Effector memory CD4-positive, alpha-beta T cell (primary cell): ENCODE results near the gene RAB31.

Experiments used
- DNase-seq, 3 donors: peaks; one replicate each; pipeline ENCODE4 v3.0.0-alpha.2; 2020
- H3K27ac ChIP-seq: 2 replicates; pipeline ENCODE4 v1.7.0; 2013; ENCODE audit warnings: mild to moderate bottlenecking, low read length, moderate library complexity; ENCODE audit not compliant: insufficient read depth, poor library complexity, severe bottlenecking
- H3K27me3 ChIP-seq: replicated peaks from 2 replicates; pipeline ENCODE4 v1.7.0; 2013; ENCODE audit warnings: mild to moderate bottlenecking, low read length; ENCODE audit not compliant: insufficient read depth, control insufficient read depth, poor library complexity, severe bottlenecking
- H3K36me3 ChIP-seq: 2 replicates; pipeline ENCODE4 v1.7.0; 2013; ENCODE audit warnings: mild to moderate bottlenecking, low read length, moderate library complexity; ENCODE audit not compliant: control insufficient read depth, insufficient read depth
- H3K4me1 ChIP-seq: 2 replicates; pipeline ENCODE4 v1.7.0; 2013; ENCODE audit warnings: low read length, mild to moderate bottlenecking; ENCODE audit not compliant: control insufficient read depth, insufficient read depth, poor library complexity, severe bottlenecking
- H3K4me3 ChIP-seq: 2 replicates; pipeline ENCODE4 v1.7.0; 2013; ENCODE audit warnings: low read length, low read depth, mild to moderate bottlenecking; ENCODE audit not compliant: insufficient read depth, poor library complexity, severe bottlenecking
- H3K9me3 ChIP-seq: 2 replicates; pipeline ENCODE4 v1.7.0; 2013; ENCODE audit warnings: mild to moderate bottlenecking, low read length, moderate library complexity; ENCODE audit not compliant: control insufficient read depth

RAB31 gene

GRCh38 chr18:9876867-9877654 lies 169.0 kb downstream of the RAB31 start:
- Histone ChIP-seq H3K4me1 (no peaks in the 10 kb centered on the region), H3K4me3 (no peak overlapping the region), H3K27me3 (no peaks in the 10 kb centered on the region), H3K36me3 (no peaks in the 10 kb centered on the region), H3K27ac (no peak overlapping the region), H3K9me3 (no peaks in the 10 kb centered on the region)
- no peak for DNase-seq

- H3K27me3 ChIP-seq: no peaks in the 10 kb centered on the region
- H3K36me3 ChIP-seq: no peaks in the 10 kb centered on the region
- no peaks in the 10 kb centered on the region for H3K4me1 ChIP-seq
- H3K4me3 ChIP-seq: no peak overlapping the region
- DNase-seq: no peak
- H3K9me3 ChIP-seq: no peaks in the 10 kb centered on the region
- no peak overlapping the region for H3K27ac ChIP-seq
Measured at GRCh38 chr18:9877655-9878014, 169.5 kb downstream of the RAB31 start.

GRCh38 chr18:9878095-9878494 lies 170.0 kb downstream of the RAB31 start:
- Histone ChIP-seq H3K4me1 (no peaks in the 10 kb centered on the region), H3K4me3 (no peak overlapping the region), H3K27me3 (no peaks in the 10 kb centered on the region), H3K36me3 (no peaks in the 10 kb centered on the region), H3K27ac (no peak overlapping the region), H3K9me3 (no peaks in the 10 kb centered on the region)
- DNase-seq: no peak

DNA sequence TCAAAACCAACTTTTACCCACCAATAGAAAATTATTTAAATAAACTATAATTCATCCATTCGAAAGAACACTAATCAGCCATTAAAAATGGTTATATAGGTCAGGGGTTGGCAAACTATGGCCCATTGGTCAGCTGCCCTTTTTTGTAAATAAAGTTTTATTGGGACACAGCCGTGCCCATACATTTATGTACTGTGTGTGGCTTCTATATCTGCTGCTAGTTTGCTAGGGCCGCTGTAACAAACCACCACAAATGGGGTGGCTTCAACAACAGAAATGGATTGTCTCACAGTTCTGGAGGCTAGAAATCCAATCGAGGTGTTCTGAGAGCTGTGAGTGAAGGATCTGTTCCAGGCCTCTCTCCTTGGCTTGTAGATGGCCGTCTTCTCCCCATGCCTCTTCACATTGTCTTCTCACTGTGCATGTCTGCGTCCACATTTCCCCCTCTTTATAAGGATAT lies 170.7 kb downstream of the RAB31 start:
- no peaks in the 10 kb centered on the region for H3K9me3 ChIP-seq
- no peak for DNase-seq
- no peak overlapping the region for H3K27ac ChIP-seq
- no peaks in the 10 kb centered on the region for H3K4me1 ChIP-seq
- no peak overlapping the region for H3K4me3 ChIP-seq
- H3K36me3 ChIP-seq: no peaks in the 10 kb centered on the region
- no peaks in the 10 kb centered on the region for H3K27me3 ChIP-seq

DNA sequence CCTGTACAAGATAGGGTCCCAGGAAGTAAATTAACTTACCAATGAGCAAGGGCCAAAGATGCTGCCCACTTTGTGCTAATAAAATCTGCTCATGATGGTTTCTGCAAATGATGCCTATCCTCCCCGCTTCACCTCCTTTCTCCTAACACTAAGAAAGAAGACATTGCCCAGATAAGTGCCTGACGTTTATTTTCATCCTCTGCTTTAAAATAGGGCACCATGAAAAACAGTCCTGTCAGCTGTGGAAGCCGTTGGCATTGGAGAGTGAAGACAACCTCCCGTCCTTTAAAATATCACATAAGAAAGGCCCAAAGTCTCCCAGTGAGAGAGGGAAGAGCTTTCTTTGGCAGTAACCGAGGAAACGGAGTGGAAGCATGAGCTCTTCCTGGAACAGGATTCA lies 176.0 kb downstream of the RAB31 start:
- Histone ChIP-seq H3K27me3 (no peaks in the 10 kb centered on the region), H3K36me3 (no peaks in the 10 kb centered on the region), H3K27ac (no peak overlapping the region), H3K4me1 (no peaks in the 10 kb centered on the region), H3K9me3 (no peaks in the 10 kb centered on the region), H3K4me3 (no peak overlapping the region)
- DNase-seq: no peak

DNA sequence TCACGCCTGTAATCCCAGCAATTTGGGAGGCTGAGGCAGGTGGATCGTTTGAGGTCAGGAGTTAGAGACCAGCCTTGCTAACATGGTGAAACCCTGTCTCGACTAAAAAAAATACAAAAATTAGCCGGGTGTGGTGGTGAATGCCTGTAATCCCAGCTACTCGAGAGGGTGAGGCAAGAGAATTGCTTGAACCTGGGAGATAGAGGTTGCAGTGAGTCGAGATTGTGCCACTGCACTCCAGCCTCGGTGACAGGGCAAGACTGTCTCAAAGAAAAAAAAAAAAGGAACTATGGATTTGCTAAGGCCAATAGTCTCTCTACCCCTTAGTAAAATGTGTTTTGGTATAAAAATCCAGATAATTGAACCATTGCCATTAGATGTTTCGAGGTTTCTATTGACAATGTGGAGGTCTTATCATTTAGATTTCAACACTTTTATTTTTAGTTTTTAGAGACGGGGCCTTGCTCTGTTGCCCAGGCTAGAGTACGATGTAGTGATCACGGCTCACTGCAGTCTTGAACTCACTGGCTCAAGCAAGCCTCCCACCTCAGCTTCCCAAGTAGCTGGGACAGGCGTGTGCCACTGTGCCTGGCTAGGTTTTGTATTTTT lies 176.5 kb downstream of the RAB31 start:
- Histone ChIP-seq H3K27me3 (no peaks in the 10 kb centered on the region), H3K4me3 (no peak overlapping the region), H3K4me1 (no peaks in the 10 kb centered on the region), H3K9me3 (no peaks in the 10 kb centered on the region), H3K27ac (no peak overlapping the region), H3K36me3 (no peaks in the 10 kb centered on the region)
- no peak for DNase-seq

DNA sequence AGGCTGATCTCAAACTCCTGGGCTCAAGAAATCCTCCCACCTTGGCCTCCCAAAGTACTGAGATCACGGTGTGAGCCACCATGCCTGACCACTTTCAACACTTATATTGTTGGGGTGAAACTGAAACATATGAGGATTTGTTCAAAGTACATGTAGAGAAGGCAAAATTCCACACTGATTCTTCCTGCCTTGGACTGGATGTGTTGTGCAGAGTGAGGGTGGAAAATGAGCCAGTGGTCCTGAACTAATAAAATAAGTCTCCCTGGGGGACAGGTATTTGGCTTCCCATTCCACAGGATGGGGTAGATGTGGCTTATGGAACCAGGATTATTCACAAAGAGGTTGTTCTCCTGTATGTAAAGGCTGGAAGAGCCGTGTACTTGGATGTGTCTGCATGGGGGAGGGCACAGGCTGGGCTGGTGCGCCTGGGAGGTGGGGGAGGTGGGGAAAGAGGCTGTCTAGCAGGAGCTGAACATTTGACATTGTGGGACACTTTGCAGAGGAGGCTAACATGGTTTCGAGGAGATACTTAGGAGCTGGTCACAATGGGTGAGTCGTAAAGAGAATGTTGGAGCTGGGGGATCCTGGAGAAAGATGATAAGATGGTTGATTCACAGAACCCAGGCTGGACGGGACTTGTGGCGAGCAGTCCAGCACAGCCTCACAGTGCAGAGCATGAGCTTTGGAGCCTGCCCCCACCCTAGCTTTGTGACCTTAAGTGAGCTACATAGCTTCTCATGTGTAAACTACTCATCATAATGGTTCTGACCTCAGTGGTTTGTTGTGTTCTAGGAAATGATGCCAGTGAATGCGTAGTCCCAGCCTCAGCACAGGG lies 177.3 kb downstream of the RAB31 start, which contains the start of gene TXNDC2:
Gene TXNDC2, plus strand, starts transcription at position 804 of the 835 bp plus-strand sequence. CDS start 708 bp downstream, outside the sequence.
- no peak for DNase-seq
- Histone ChIP-seq H3K4me3 (no peak within 1 kb of the TSS), H3K27ac (no peak within 1 kb of the TSS), H3K9me3 (no peaks in the 10 kb centered on the region), H3K36me3 (no peaks in the 10 kb centered on the region), H3K4me1 (no peaks in the 10 kb centered on the region), H3K27me3 (no peaks in the 10 kb centered on the region)

GRCh38 chr18:9886005-9886348 lies 177.9 kb downstream of the RAB31 start:
- H3K4me1 ChIP-seq: no peaks in the 10 kb centered on the region
- no peaks in the 10 kb centered on the region for H3K9me3 ChIP-seq
- no peak overlapping the region for H3K27ac ChIP-seq
- no peaks in the 10 kb centered on the region for H3K27me3 ChIP-seq
- no peak for DNase-seq
- no peak overlapping the region for H3K4me3 ChIP-seq
- H3K36me3 ChIP-seq: no peaks in the 10 kb centered on the region

GRCh38 chr18:9887992-9888391 lies 179.9 kb downstream of the RAB31 start:
- Histone ChIP-seq H3K9me3 (no peaks in the 10 kb centered on the region), H3K4me1 (no peaks in the 10 kb centered on the region), H3K27ac (no peak overlapping the region), H3K36me3 (no peaks in the 10 kb centered on the region), H3K4me3 (no peak overlapping the region), H3K27me3 (no peaks in the 10 kb centered on the region)
- no peak for DNase-seq

- Histone ChIP-seq H3K9me3 (no peaks in the 10 kb centered on the region), H3K4me1 (no peaks in the 10 kb centered on the region), H3K4me3 (no peak overlapping the region), H3K36me3 (no peaks in the 10 kb centered on the region), H3K27ac (no peak overlapping the region), H3K27me3 (no peaks in the 10 kb centered on the region)
- DNase-seq: no peak
Measured at GRCh38 chr18:9890196-9890595, 182.1 kb downstream of the RAB31 start.
